GM12878 (cell line): ENCODE results near the gene BANP. TPM values are rescaled to one million over a fixed set of nuclear protein-coding genes. Genes with fewer than 3 reads are reported as not detected.

Experiments used
- ATAC-seq: fragments of 200-7000 bp; cut with Tn5 transposase; 3 replicates; pipeline ENCODE4 v1.9.1; 2020; ENCODE audit warnings: mild to moderate bottlenecking, moderate library complexity
- BruUV-seq: library from RNA; stranded (reverse); fragments of 400-500 nt; replicated peaks from 2 replicates; lab custom pipeline; 2021; lab: Mats Ljungman, UMichigan
- CTCF ChIA-PET: fragments of 300-600 bp; sonication (Branson Sonifier 250); formaldehyde crosslinking; extraction: SDS; loops from one replicate; lab custom pipeline; 2021; ENCODE audit warnings: inconsistent platforms; lab: Yijun Ruan, JAX
- POLR2A ChIA-PET: fragments of 350-600 bp; formaldehyde crosslinking; extraction: SDS; loops from one replicate; lab custom pipeline; 2021; ENCODE audit warnings: inconsistent platforms; lab: Charles Lee
- RAD21 ChIA-PET: fragments of 300-600 bp; sonication (Branson Sonifier 250); formaldehyde crosslinking; loops from one replicate; lab custom pipeline; 2023; ENCODE audit warnings: antibody characterized with exemption; ENCODE audit not compliant: unreplicated experiment; lab: Charles Lee
- SMC1A ChIA-PET: fragments of 300-600 bp; sonication (Branson Sonifier 250); formaldehyde crosslinking; loops from one replicate; lab custom pipeline; 2023; ENCODE audit not compliant: unreplicated experiment, uncharacterized antibody; lab: Charles Lee
- DNase-seq: peaks from one replicate; pipeline ENCODE4 v3.0.0-alpha.2; 2011; ENCODE audit warnings: low read depth, low spot score
- FAIRE-seq: peaks from 3 replicates; lab custom pipeline; 2011; peaks lifted over from hg19 to GRCh38; lab: Jason Lieb, UNC
- H2AFZ ChIP-seq: 2 replicates; pipeline ENCODE4 v1.6.0; 2011; ENCODE audit warnings: low read depth, low read length, control low read depth; ENCODE audit not compliant: control insufficient read depth
- H3K27ac ChIP-seq: 2 replicates; pipeline ENCODE4 v1.5.1; 2011; ENCODE audit warnings: control low read depth; ENCODE audit not compliant: control insufficient read depth, insufficient read depth
- H3K27me3 ChIP-seq, 2 experiments: replicated peaks in 1 of 2; 2 replicates each; pipeline versions ENCODE4 v1.6.0 to v1.6.1; 2011; ENCODE audit warnings: low read length in 1 of 2; ENCODE audit not compliant: control insufficient read depth in 2 of 2, insufficient read depth in 2 of 2
- H3K36me3 ChIP-seq, 2 experiments: 2 replicates each; pipeline ENCODE4 v1.5.1; 2011; ENCODE audit warnings: low read length in 1 of 2; ENCODE audit not compliant: control insufficient read depth in 2 of 2, insufficient read depth in 2 of 2
- H3K4me1 ChIP-seq: 2 replicates; pipeline ENCODE4 v1.6.1; 2011; ENCODE audit warnings: mild to moderate bottlenecking, low read length, moderate library complexity, mixed read lengths; ENCODE audit not compliant: control insufficient read depth, insufficient read depth
- H3K4me2 ChIP-seq: 2 replicates; pipeline ENCODE4 v1.6.0; 2011; ENCODE audit warnings: control low read depth; ENCODE audit not compliant: control insufficient read depth, insufficient read depth
- H3K4me3 ChIP-seq: fragments of 200-600 bp; sonication (generic); 2 replicates; pipeline ENCODE4 v1.5.1; 2016
- H3K79me2 ChIP-seq: 2 replicates; pipeline ENCODE4 v1.6.0; 2011; ENCODE audit warnings: low read length; ENCODE audit not compliant: control insufficient read depth, insufficient read depth
- H3K9ac ChIP-seq: 2 replicates; pipeline ENCODE4 v1.8.0; 2011; ENCODE audit warnings: low read length, control low read depth, mixed read lengths; ENCODE audit not compliant: control insufficient read depth, insufficient read depth
- H3K9me3 ChIP-seq: replicated peaks from 3 replicates; pipeline ENCODE4 v1.5.1; 2011; ENCODE audit warnings: mild to moderate bottlenecking, low read length; ENCODE audit not compliant: control insufficient read depth, insufficient read depth
- H4K20me1 ChIP-seq: 2 replicates; pipeline ENCODE4 v1.6.0; 2011; ENCODE audit not compliant: control insufficient read depth, insufficient read depth
- EGR1 ChIP-seq, 2 experiments: IDR thresholded peaks; 1 replicate in 1 of 2; 2 replicates in 1 of 2; pipeline ENCODE4 v1.6.1; 2011 to 2012; ENCODE audit warnings: low read depth in 2 of 2, low read length in 2 of 2, borderline replicate concordance in 1 of 2, mild to moderate bottlenecking in 1 of 2, moderate library complexity in 1 of 2
- GABPA ChIP-seq: IDR thresholded peaks from 2 replicates; pipeline ENCODE4 v1.6.1; 2014; ENCODE audit warnings: antibody characterized with exemption, low read depth, mild to moderate bottlenecking, inconsistent platforms
- HCFC1 ChIP-seq: fragments of 150-350 bp; IDR thresholded peaks from 2 replicates; pipeline ENCODE4 v1.6.1; 2014; ENCODE audit warnings: low read length
- IRF4 ChIP-seq: IDR thresholded peaks from 2 replicates; pipeline ENCODE4 v1.6.1; 2011; ENCODE audit warnings: low read depth, low read length
- PAX5 ChIP-seq: IDR thresholded peaks from 2 replicates; pipeline ENCODE4 v1.6.1; 2011; ENCODE audit warnings: low read depth, low read length, borderline replicate concordance
- RB1 ChIP-seq: fragments of 450-650 bp; formaldehyde crosslinking; IDR thresholded peaks from 2 replicates; pipeline ENCODE4 v1.6.1; 2017; ENCODE audit warnings: mild to moderate bottlenecking, borderline replicate concordance
- SMC3 ChIP-seq: IDR thresholded peaks from 2 replicates; pipeline ENCODE4 v1.6.1; 2011; ENCODE audit warnings: low read length, improper control_type of control experiment, borderline replicate concordance
- TBL1XR1 ChIP-seq: IDR thresholded peaks from 2 replicates; pipeline ENCODE4 v1.6.1; 2012; ENCODE audit warnings: low read depth, low read length, improper control_type of control experiment
- ZBED1 ChIP-seq: IDR thresholded peaks from 2 replicates; pipeline ENCODE4 v1.6.1; 2016; ENCODE audit warnings: borderline replicate concordance
- WGBS: methylation state at CpG from one replicate; pipeline ENCODE4 v1.1.6; 2016; ENCODE audit warnings: low lambda C conversion rate; ENCODE audit not compliant: insufficient replicate concordance, insufficient coverage; ENCODE audit errors: missing lambda C conversion rate; 5-methylcytosine and 5-hydroxymethylcytosine counted together
- in situ Hi-C: fragments of 300-500 bp; cut with MboI; formaldehyde crosslinking; loops from 9 replicates; pipeline ENCODE4 v1.14.3; 2018; ENCODE audit warnings: mixed read lengths
- intact Hi-C: fragments of 100-400 bp; cut with micrococcal nuclease; formaldehyde crosslinking; loops from one replicate; pipeline ENCODE4 v1.14.2; 2022; ENCODE audit not compliant: unreplicated experiment
- polyA plus RNA-seq, 11 experiments: library from polyadenylated mRNA; depleted of rRNA in 4 of 11; unstranded in 6 of 11; stranded (reverse) in 5 of 11; fragments of >200 nt; fragmentation: Nextera tagmentation in 4 of 11; fragmentation: Illumina TruSeq in 1 of 11; extraction: Ambion mirVana in 4 of 11; extraction: Trizol in 1 of 11; gene quantifications; 1 replicate in 1 of 11; 2 replicates in 10 of 11; pipeline versions ENCODE4 v1.2.1 to v1.2.3, GENCODE V29; 2011 to 2016; ENCODE audit warnings: inconsistent platforms in 2 of 11, missing spikeins in 2 of 11, low read depth in 1 of 11
- total RNA-seq, 4 experiments: library from RNA; depleted of rRNA in 3 of 4; stranded (reverse); fragments of >200 nt in 3 of 4; fragmentation: Illumina TruSeq in 1 of 4; extraction: Trizol in 1 of 4; gene quantifications; 2 replicates each; pipeline versions ENCODE4 v1.2.1 to v1.2.3, GENCODE V29; 2013 to 2021
- TF ChIP-seq, protein P1 (sequence below): fragments of 450-650 bp; IDR thresholded peaks from 2 replicates; pipeline ENCODE4 v1.6.1; 2016; ENCODE audit warnings: mild to moderate bottlenecking
- TF ChIP-seq, protein P2 (sequence below): fragments of 450-650 bp; IDR thresholded peaks from 2 replicates; pipeline ENCODE4 v1.6.1; 2018; ENCODE audit warnings: borderline replicate concordance, mild to moderate bottlenecking; ENCODE audit not compliant: partially characterized antibody
- TF ChIP-seq, protein P3 (sequence below): fragments of 450-650 bp; IDR thresholded peaks from 2 replicates; pipeline ENCODE4 v1.6.1; 2017; ENCODE audit warnings: mild to moderate bottlenecking, low read depth, inconsistent platforms; ENCODE audit not compliant: poor library complexity, severe bottlenecking
- TF ChIP-seq, protein P4 (sequence below): fragments of 450-650 bp; conservative IDR thresholded peaks from 2 replicates; pipeline ENCODE4 v1.6.1; 2017; ENCODE audit warnings: mild to moderate bottlenecking, moderate library complexity

Gene BANP
- total and polyA plus RNA-seq, 10 of the 15 experiments (the other 5 are each of a cell fraction or from before 2014, with no cell fraction given): 3.9 to 21.9 (median 12.2) TPM

DNA sequence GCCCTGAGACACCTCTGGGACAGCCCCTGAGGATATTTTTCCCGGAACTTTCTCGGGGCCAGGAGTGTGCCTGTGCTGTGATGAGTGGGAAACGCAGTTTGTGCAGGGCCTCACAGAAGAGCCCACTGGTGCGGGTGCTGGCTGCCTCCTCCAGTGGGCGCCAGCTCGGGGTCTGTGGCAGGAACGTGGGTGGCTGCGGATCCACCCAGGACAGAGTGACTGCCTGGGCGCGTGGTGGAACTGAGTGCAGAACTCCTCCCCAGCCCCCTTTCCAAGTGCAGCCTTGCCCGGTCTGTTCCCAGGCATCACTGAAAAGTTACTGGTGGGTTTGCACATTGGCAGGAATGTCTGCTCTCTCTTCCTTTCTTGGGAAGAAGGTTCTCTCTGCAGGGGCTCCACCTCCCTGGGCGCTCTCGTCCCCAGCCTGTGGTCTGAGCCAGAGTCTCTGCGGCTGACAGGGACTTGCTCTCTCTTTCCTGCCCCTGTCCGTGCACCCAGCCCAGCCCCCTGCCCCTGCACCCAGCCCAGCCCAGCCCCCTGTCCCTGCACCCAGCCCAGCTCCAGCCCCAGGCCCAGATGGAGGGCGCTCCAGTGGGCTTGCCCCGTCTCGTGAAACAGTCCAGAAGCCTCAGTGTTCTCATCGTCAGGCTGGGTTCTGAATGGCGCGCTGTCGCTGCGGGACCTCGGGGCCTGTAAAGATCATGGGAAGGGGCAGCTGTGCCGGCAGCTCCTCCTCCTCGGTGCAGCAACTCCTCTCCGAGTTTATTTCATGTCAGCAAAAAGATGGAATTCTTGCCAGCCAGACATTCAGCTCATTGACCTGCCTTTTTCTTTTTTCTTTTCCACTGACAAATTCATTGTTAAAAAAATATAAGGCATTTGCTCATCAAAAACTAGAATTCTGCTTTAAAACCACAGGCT lies 117.5 kb downstream of the BANP start:
- ChIA-PET POLR2A (interaction anchor here (0.6 kb wide), 1 partner anchor 194 kb away, joined by 4 read pairs; no protein-coding TSS in a partner anchor), SMC1A (no interaction called here), CTCF (no interaction called here), RAD21 (no interaction called here)
- Histone ChIP-seq H2AFZ (no peak overlapping the region), H3K9me3 (no peaks in the 10 kb centered on the region), H3K36me3 (peaks cover 0 to 1% of the 10 kb centered on the region in 2 experiments; a peak in 2 of 4 replicates), H3K27ac (peak overlapping the region; percentile 54), H3K4me3 (peak overlapping the region; percentile 11; the same call in 1 of the 2 replicates), H4K20me1 (no peaks in the 10 kb centered on the region), H3K4me2 (peak overlapping the region; percentile 79; the same call in 1 of the 2 replicates), H3K79me2 (no peaks in the 10 kb centered on the region), H3K4me1 (peaks cover 19% of the 10 kb centered on the region), H3K9ac (no peak overlapping the region; the same call in 1 of the 2 replicates), H3K27me3 (no peaks in the 10 kb centered on the region)
- BruUV-seq: TSS peak; percentile 97
- WGBS: 99% methylated on average over 20 of the region's 27 CpGs
- no peak for DNase-seq
- in situ Hi-C loops: no loop called here
- no peak for ATAC-seq
- no peak for FAIRE-seq
- intact Hi-C loops: no loop called here
- TF ChIP-seq ZBED1 (no peak), HCFC1 (no peak), SMC3 (no peak), PAX5 (no peak), GABPA (no peak), IRF4 (no peak), RB1 (no peak), TBL1XR1 (no peak), EGR1 (IDR thresholded peaks at IDR 0.05; ENCODE audit: borderline replicate concordance in 1 of 2, low read depth in 2 of 2, low read length in 2 of 2) (no peak)
- TF ChIP-seq, protein P1, sequence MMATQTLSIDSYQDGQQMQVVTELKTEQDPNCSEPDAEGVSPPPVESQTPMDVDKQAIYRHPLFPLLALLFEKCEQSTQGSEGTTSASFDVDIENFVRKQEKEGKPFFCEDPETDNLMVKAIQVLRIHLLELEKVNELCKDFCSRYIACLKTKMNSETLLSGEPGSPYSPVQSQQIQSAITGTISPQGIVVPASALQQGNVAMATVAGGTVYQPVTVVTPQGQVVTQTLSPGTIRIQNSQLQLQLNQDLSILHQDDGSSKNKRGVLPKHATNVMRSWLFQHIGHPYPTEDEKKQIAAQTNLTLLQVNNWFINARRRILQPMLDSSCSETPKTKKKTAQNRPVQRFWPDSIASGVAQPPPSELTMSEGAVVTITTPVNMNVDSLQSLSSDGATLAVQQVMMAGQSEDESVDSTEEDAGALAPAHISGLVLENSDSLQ: no peak
- TF ChIP-seq, protein P2, sequence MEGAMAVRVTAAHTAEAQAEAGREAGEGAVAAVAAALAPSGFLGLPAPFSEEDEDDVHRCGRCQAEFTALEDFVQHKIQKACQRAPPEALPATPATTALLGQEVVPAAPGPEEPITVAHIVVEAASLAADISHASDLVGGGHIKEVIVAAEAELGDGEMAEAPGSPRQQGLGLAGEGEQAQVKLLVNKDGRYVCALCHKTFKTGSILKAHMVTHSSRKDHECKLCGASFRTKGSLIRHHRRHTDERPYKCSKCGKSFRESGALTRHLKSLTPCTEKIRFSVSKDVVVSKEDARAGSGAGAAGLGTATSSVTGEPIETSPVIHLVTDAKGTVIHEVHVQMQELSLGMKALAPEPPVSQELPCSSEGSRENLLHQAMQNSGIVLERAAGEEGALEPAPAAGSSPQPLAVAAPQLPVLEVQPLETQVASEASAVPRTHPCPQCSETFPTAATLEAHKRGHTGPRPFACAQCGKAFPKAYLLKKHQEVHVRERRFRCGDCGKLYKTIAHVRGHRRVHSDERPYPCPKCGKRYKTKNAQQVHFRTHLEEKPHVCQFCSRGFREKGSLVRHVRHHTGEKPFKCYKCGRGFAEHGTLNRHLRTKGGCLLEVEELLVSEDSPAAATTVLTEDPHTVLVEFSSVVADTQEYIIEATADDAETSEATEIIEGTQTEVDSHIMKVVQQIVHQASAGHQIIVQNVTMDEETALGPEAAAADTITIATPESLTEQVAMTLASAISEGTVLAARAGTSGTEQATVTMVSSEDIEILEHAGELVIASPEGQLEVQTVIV: no peak
- TF ChIP-seq, protein P3, sequence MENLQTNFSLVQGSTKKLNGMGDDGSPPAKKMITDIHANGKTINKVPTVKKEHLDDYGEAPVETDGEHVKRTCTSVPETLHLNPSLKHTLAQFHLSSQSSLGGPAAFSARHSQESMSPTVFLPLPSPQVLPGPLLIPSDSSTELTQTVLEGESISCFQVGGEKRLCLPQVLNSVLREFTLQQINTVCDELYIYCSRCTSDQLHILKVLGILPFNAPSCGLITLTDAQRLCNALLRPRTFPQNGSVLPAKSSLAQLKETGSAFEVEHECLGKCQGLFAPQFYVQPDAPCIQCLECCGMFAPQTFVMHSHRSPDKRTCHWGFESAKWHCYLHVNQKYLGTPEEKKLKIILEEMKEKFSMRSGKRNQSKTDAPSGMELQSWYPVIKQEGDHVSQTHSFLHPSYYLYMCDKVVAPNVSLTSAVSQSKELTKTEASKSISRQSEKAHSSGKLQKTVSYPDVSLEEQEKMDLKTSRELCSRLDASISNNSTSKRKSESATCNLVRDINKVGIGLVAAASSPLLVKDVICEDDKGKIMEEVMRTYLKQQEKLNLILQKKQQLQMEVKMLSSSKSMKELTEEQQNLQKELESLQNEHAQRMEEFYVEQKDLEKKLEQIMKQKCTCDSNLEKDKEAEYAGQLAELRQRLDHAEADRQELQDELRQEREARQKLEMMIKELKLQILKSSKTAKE: no peak
- TF ChIP-seq, protein P4, sequence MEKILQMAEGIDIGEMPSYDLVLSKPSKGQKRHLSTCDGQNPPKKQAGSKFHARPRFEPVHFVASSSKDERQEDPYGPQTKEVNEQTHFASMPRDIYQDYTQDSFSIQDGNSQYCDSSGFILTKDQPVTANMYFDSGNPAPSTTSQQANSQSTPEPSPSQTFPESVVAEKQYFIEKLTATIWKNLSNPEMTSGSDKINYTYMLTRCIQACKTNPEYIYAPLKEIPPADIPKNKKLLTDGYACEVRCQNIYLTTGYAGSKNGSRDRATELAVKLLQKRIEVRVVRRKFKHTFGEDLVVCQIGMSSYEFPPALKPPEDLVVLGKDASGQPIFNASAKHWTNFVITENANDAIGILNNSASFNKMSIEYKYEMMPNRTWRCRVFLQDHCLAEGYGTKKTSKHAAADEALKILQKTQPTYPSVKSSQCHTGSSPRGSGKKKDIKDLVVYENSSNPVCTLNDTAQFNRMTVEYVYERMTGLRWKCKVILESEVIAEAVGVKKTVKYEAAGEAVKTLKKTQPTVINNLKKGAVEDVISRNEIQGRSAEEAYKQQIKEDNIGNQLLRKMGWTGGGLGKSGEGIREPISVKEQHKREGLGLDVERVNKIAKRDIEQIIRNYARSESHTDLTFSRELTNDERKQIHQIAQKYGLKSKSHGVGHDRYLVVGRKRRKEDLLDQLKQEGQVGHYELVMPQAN: no peak
